ENCODE results near the gene DBF4B.
"Not testable (repeated sequence)": the region's sequence is repeated elsewhere in the genome, so short reads cannot be mapped to it uniquely, and the experiment has no call there.

DNA sequence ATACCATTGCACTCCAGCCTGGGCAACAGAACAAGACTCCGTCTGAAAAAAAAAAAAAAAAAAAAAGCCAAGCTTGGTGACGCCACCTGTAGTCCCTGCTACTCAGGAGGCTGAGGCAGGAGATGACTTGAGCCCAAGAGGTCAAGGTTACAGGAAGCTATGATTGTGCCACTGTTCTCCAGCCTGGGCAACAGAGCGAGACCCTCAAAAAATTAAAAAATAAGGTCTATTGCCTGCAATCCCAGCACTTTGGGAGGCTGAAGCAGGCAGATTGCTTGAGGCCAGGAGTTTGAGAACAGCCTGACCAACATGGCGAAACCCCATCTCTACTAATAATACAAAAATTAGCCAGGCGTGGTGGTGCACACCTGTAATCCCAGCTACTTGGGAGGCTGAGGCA is 46.7 kb downstream of the DBF4B start:
- not testable (repeated sequence) for TF ChIP-seq EZH2 (IDR thresholded peaks at IDR 0.05); POLR2AphosphoS5 (IDR thresholded peaks at IDR 0.05; ENCODE audit: borderline replicate concordance, low read depth, low read length)
